ENCODE data around the gene DSP.

Gene DSP

DNA sequence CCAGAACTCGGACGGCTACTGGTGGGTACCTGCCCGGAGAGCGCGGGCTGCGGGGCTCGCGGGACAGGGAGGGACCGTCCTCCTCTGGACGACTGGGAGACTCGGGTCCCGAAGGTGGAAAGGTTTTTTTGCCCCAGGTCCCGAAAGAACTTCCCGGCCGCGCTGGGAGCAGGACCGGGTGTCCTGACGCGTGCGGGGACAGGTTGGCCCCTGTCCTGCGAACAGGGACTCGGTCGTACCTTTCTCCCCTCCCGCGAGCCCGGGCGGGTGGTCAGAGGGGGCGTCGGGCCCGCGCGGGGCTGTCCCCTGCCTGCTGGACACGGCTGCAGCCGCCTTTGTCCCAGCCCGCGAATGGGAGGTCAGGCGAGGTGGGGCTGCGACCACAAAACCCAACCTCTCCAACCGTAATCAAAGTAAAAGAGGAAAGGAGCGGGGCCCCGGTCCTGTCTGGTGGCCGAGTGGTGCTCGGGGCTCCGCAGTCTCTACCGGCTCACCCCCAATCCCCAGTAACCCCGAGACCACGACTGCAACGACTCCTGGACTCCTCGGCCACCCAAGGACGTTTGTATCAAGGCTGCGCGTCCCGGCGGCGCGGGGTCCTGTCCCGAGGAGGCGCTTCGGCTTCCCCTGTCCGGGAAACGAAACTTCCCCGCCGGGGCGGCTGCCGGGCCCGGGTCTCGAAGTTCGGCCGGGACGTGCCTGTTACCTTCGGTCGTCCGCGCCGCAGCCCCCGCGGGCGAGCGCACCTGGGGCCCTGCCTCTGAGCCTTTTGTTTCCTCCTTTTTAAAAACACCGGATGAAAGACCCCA lies 798 bp downstream of the DSP start:
- H3K27ac ChIP-seq (ENCODE audit: low read depth, low read length) = no peak overlapping the region

DNA sequence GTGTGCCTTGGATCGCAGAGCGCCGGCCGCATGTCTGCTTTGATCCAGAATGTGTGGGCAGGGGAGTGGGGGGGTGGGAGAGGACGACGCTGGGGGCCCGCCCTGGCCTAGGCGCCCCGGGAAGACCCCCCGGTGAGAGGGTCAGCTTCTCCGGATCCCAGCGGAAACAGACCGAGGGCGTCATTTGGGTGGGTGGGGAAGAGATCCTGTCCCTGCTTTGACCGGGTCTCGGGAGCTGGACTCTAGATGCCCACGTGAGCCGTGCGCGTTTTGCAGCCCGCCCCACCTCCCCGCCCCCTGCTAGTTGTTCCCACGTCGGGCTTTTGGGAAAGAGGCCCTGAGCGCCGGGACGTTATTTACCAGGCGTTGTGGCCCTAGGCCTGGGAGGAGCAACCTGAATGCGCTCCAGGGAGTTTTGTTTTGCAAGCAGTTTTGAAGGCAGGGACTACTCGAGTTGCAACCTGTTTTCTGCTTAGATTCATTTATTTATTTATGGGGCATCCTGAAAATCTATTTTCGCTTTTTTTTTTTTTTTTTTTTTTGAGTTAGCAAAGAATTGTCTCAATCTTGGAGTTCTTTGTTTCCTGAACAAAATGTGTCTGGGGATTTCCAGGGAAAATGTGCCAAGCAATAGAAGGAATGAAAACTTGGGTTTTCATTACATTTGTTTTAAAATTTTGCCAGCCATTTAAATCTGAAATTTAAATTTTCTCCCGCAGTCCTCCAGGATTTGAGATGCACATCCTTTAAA lies 1.6 kb downstream of the DSP start:
- Histone ChIP-seq H3K27ac (ENCODE audit: low read depth, low read length) (no peak overlapping the region), H3K4me1 (ENCODE audit: control insufficient read depth, insufficient read depth, low read length) (no peaks in the 10 kb centered on the region), H3K9ac (ENCODE audit: low read length) (peak overlapping the region; percentile 45), H3K27me3 (ENCODE audit: control insufficient read depth, insufficient read depth, low read length) (peaks cover 17% of the 10 kb centered on the region), H3K4me3 (ENCODE audit: low read length) (peak overlapping the region; percentile 76), H3K36me3 (ENCODE audit: control insufficient read depth, insufficient read depth, low read length) (no peaks in the 10 kb centered on the region)

More for the DNA sequence above, 798 bp downstream of the DSP start:
- no peaks in the 10 kb centered on the region for H3K36me3 ChIP-seq (ENCODE audit: control insufficient read depth, insufficient read depth, low read length)
- H3K4me1 ChIP-seq (ENCODE audit: control insufficient read depth, insufficient read depth, low read length) = no peaks in the 10 kb centered on the region
- H3K27me3 ChIP-seq (ENCODE audit: control insufficient read depth, insufficient read depth, low read length) = peaks cover 17% of the 10 kb centered on the region
- peak overlapping the region; percentile 76 for H3K4me3 ChIP-seq (ENCODE audit: low read length)
- peak overlapping the region; percentile 67 for H3K9ac ChIP-seq (ENCODE audit: low read length)

DNA sequence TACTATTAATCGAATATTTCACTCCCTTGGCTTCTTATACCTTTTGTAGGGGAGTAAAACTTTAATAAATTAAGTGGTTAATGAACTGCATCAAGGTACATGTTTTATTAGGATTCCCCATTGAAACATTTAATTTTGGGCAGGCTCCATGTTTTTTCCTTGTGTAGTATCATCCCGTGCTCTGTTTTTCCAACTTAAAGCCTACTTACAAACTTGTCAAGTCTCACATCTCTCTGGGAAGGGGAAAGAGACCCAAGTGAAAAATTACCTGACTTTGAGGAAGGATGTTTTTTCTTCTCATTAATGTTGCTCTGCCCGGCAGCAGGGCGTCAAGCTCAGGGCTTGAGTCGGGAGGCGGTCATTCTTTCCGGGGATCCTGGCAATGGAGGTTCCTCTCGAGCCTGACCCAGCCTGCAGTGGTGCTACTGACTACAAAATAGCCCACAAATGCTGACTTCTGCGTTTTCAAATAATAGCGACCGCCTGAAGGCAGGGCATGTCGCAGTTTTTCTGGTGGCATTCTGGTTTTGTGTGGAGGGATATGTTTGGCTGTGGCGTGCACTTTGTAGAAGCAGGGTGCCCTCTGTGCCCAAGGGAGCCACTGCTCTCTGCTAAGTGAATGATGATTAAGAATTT lies 2.4 kb downstream of the DSP start:
- peaks cover 11% of the 10 kb centered on the region for H3K27me3 ChIP-seq (ENCODE audit: control insufficient read depth, insufficient read depth, low read length)
- H3K36me3 ChIP-seq (ENCODE audit: control insufficient read depth, insufficient read depth, low read length) = no peaks in the 10 kb centered on the region
- no peak overlapping the region for H3K27ac ChIP-seq (ENCODE audit: low read depth, low read length)
- H3K4me1 ChIP-seq (ENCODE audit: control insufficient read depth, insufficient read depth, low read length) = no peaks in the 10 kb centered on the region
- peak overlapping the region; percentile 45 for H3K4me3 ChIP-seq (ENCODE audit: low read length)
- peak overlapping the region; percentile 27 for H3K9ac ChIP-seq (ENCODE audit: low read length)

DNA sequence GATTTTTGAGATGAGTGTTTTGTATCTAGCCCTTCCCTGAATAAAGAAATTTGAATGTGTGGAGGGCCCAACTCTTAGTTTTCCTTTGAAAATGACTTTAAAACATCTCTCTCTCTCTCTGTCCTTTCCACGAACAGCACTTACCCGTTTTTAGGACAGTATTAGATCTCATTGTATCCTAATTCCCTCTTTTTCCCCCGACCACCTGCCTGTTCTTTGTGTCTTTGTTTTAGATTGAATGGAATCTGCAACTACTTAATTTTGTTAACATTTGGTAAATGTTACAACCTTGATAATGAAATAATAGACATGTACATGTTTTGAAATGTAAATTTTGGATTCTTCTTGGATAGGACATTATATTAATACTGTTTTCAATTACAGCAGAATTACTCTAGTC lies 3.1 kb downstream of the DSP start:
- Histone ChIP-seq H3K4me1 (ENCODE audit: control insufficient read depth, insufficient read depth, low read length) (no peaks in the 10 kb centered on the region), H3K4me3 (ENCODE audit: low read length) (no peak overlapping the region), H3K27me3 (ENCODE audit: control insufficient read depth, insufficient read depth, low read length) (peaks cover 10% of the 10 kb centered on the region), H3K9ac (ENCODE audit: low read length) (no peak overlapping the region), H3K36me3 (ENCODE audit: control insufficient read depth, insufficient read depth, low read length) (no peaks in the 10 kb centered on the region), H3K27ac (ENCODE audit: low read depth, low read length) (no peak overlapping the region)

GRCh38 chr6:7545316-7546019 lies 4.0 kb downstream of the DSP start:
- Histone ChIP-seq H3K36me3 (ENCODE audit: control insufficient read depth, insufficient read depth, low read length) (no peaks in the 10 kb centered on the region), H3K27me3 (ENCODE audit: control insufficient read depth, insufficient read depth, low read length) (peaks cover 8% of the 10 kb centered on the region), H3K9ac (ENCODE audit: low read length) (no peak overlapping the region), H3K4me1 (ENCODE audit: control insufficient read depth, insufficient read depth, low read length) (no peaks in the 10 kb centered on the region), H3K27ac (ENCODE audit: low read depth, low read length) (no peak overlapping the region), H3K4me3 (ENCODE audit: low read length) (no peak overlapping the region)

GRCh38 chr6:7546020-7546369 lies 4.5 kb downstream of the DSP start:
- Histone ChIP-seq H3K27ac (ENCODE audit: low read depth, low read length) (no peak overlapping the region), H3K36me3 (ENCODE audit: control insufficient read depth, insufficient read depth, low read length) (no peaks in the 10 kb centered on the region), H3K9ac (ENCODE audit: low read length) (no peak overlapping the region), H3K4me1 (ENCODE audit: control insufficient read depth, insufficient read depth, low read length) (no peaks in the 10 kb centered on the region), H3K27me3 (ENCODE audit: control insufficient read depth, insufficient read depth, low read length) (peaks cover 6% of the 10 kb centered on the region), H3K4me3 (ENCODE audit: low read length) (no peak overlapping the region)

DNA sequence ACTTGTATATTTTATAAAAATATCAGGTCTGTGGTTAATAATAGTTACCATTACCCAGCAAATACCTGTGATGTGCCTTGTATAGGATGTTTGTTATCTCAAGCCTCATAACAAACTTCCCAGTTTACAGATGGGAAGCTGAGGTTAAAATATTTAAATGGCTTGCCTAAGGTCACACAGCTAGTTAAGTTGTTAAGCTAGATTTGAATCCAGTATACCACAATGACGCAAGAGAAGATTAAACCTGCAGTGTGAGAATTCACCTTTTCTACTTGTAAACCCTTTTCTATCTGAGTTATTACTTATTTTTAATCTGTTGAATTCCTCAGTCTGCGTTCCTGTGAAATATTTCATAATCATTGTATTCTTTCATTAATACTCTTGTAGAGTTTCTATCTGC lies 4.9 kb downstream of the DSP start:
- H3K4me3 ChIP-seq (ENCODE audit: low read length) = no peak overlapping the region
- H3K9ac ChIP-seq (ENCODE audit: low read length) = no peak overlapping the region
- H3K4me1 ChIP-seq (ENCODE audit: control insufficient read depth, insufficient read depth, low read length) = no peaks in the 10 kb centered on the region
- no peaks in the 10 kb centered on the region for H3K36me3 ChIP-seq (ENCODE audit: control insufficient read depth, insufficient read depth, low read length)
- H3K27me3 ChIP-seq (ENCODE audit: control insufficient read depth, insufficient read depth, low read length) = peaks cover 6% of the 10 kb centered on the region
- H3K27ac ChIP-seq (ENCODE audit: low read depth, low read length) = no peak overlapping the region

- Histone ChIP-seq H3K9ac (ENCODE audit: low read length) (no peak overlapping the region), H3K4me1 (ENCODE audit: control insufficient read depth, insufficient read depth, low read length) (no peaks in the 10 kb centered on the region), H3K4me3 (ENCODE audit: low read length) (no peak overlapping the region), H3K36me3 (ENCODE audit: control insufficient read depth, insufficient read depth, low read length) (no peaks in the 10 kb centered on the region), H3K27me3 (ENCODE audit: control insufficient read depth, insufficient read depth, low read length) (peaks cover 6% of the 10 kb centered on the region), H3K27ac (ENCODE audit: low read depth, low read length) (no peak overlapping the region)
These were observed 5.4 kb downstream of the DSP start for GRCh38 chr6:7546896-7547295.

GRCh38 chr6:7547315-7547714 lies 5.8 kb downstream of the DSP start:
- no peaks in the 10 kb centered on the region for H3K4me1 ChIP-seq (ENCODE audit: control insufficient read depth, insufficient read depth, low read length)
- H3K27me3 ChIP-seq (ENCODE audit: control insufficient read depth, insufficient read depth, low read length) = peaks cover 3% of the 10 kb centered on the region
- no peak overlapping the region for H3K27ac ChIP-seq (ENCODE audit: low read depth, low read length)
- no peaks in the 10 kb centered on the region for H3K36me3 ChIP-seq (ENCODE audit: control insufficient read depth, insufficient read depth, low read length)
- no peak overlapping the region for H3K4me3 ChIP-seq (ENCODE audit: low read length)
- H3K9ac ChIP-seq (ENCODE audit: low read length) = no peak overlapping the region

GRCh38 chr6:7550433-7550801 lies 8.9 kb downstream of the DSP start:
- no peak overlapping the region for H3K27ac ChIP-seq (ENCODE audit: low read depth, low read length)
- H3K27me3 ChIP-seq (ENCODE audit: control insufficient read depth, insufficient read depth, low read length) = no peaks in the 10 kb centered on the region
- no peak overlapping the region for H3K4me3 ChIP-seq (ENCODE audit: low read length)
- H3K4me1 ChIP-seq (ENCODE audit: control insufficient read depth, insufficient read depth, low read length) = no peaks in the 10 kb centered on the region
- H3K9ac ChIP-seq (ENCODE audit: low read length) = no peak overlapping the region
- H3K36me3 ChIP-seq (ENCODE audit: control insufficient read depth, insufficient read depth, low read length) = no peaks in the 10 kb centered on the region

DNA sequence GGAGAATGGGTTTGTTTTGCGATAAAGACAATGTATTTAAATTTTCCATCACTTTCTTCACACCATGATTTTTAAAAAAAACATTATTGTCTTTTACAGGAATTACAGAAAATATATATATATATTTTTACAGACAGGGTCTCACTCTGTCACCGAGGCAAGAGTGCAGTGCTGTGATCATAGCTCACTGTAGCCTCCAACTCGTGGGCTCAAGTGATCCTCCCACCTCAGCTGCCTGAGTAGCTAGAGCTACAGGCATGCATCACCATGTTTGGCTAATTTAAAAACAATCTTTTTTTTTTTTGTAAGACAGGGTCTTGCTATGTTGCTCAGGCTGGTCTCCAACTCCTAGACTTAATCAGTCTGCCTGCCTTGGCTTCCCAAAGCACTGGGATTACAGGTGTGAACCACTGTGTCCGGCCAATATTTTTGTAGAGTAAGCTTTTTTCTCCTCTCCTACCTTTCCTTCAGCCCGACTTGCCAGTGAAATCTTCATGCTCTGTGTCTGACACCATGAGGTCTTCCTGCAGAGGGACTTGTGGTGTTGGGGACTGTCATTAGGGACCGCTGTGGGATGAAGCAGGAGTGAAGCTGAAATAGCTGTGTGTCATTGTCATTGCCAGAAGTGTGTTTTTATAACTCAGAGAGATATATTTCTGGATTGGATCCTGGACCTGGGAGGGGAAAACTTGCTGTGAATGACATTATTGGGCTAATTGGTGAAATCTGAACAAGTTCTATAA lies 13.2 kb downstream of the DSP start:
- H3K9ac ChIP-seq (ENCODE audit: low read length) = no peak overlapping the region
- H3K4me3 ChIP-seq (ENCODE audit: low read length) = no peak overlapping the region
- no peaks in the 10 kb centered on the region for H3K36me3 ChIP-seq (ENCODE audit: control insufficient read depth, insufficient read depth, low read length)
- no peaks in the 10 kb centered on the region for H3K27me3 ChIP-seq (ENCODE audit: control insufficient read depth, insufficient read depth, low read length)
- no peak overlapping the region for H3K27ac ChIP-seq (ENCODE audit: low read depth, low read length)
- H3K4me1 ChIP-seq (ENCODE audit: control insufficient read depth, insufficient read depth, low read length) = no peaks in the 10 kb centered on the region

DNA sequence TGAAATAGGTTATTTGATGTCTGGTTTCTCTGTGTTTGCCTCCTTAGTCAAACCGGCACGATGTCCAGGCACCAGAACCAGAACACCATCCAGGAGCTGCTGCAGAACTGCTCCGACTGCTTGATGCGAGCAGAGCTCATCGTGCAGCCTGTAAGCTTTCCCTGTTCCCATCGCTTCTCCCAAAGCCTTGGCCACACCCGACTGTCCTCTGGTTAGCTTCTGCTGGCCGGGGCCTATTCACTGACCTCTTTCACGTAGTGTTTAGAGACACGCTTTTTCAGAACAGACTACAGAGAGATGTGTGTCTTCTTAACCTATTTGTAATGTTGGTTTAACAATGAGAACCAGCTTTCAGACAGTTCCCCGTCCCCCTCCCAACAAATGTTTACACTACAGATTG lies 14.2 kb downstream of the DSP start:
- Histone ChIP-seq H3K4me3 (ENCODE audit: low read length) (no peak overlapping the region), H3K27ac (ENCODE audit: low read depth, low read length) (no peak overlapping the region), H3K4me1 (ENCODE audit: control insufficient read depth, insufficient read depth, low read length) (no peaks in the 10 kb centered on the region), H3K36me3 (ENCODE audit: control insufficient read depth, insufficient read depth, low read length) (no peaks in the 10 kb centered on the region), H3K27me3 (ENCODE audit: control insufficient read depth, insufficient read depth, low read length) (no peaks in the 10 kb centered on the region), H3K9ac (ENCODE audit: low read length) (no peak overlapping the region)

Measured in rectal smooth muscle tissue (tissue), 1 donor.